ENCODE results near the gene BMP6.

DNA sequence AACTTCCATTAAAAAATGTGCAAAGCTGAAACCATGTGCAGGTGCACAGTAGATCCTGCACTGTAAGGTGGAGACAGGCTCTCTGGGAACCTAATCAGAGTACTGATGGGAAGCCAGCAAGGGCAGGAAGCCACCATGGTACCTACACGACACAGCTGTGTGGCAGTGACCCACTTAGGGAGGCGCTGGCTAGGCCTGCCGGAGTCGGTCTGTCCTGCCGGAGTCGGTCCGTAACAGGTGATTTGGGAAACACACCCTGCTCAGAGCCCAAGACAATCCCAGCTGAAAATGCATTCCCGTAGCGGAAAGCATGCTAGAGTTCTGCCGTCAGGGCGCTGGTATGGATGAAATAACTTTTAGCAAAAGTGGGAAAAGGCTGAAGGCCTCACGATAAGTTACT lies 167.4 kb downstream of the BMP6 start:
- TF ChIP-seq, protein P1, sequence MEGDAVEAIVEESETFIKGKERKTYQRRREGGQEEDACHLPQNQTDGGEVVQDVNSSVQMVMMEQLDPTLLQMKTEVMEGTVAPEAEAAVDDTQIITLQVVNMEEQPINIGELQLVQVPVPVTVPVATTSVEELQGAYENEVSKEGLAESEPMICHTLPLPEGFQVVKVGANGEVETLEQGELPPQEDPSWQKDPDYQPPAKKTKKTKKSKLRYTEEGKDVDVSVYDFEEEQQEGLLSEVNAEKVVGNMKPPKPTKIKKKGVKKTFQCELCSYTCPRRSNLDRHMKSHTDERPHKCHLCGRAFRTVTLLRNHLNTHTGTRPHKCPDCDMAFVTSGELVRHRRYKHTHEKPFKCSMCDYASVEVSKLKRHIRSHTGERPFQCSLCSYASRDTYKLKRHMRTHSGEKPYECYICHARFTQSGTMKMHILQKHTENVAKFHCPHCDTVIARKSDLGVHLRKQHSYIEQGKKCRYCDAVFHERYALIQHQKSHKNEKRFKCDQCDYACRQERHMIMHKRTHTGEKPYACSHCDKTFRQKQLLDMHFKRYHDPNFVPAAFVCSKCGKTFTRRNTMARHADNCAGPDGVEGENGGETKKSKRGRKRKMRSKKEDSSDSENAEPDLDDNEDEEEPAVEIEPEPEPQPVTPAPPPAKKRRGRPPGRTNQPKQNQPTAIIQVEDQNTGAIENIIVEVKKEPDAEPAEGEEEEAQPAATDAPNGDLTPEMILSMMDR (IDR thresholded peaks at IDR 0.05), result no peak
- TF ChIP-seq POLR2A (IDR thresholded peaks at IDR 0.05), result no peak
- no peak for TF ChIP-seq EP300 (IDR thresholded peaks at IDR 0.05)

Measured in ovary (tissue), 3 donors.